UCSD-AML1 (cell line): Measurements from ENCODE around the gene NOD1.

Experiments used
- DNase-seq: peaks from one replicate; lab custom pipeline; 2025; ENCODE audit not compliant: unreplicated experiment; lab: John Stamatoyannopoulos, UW

Gene NOD1

DNA sequence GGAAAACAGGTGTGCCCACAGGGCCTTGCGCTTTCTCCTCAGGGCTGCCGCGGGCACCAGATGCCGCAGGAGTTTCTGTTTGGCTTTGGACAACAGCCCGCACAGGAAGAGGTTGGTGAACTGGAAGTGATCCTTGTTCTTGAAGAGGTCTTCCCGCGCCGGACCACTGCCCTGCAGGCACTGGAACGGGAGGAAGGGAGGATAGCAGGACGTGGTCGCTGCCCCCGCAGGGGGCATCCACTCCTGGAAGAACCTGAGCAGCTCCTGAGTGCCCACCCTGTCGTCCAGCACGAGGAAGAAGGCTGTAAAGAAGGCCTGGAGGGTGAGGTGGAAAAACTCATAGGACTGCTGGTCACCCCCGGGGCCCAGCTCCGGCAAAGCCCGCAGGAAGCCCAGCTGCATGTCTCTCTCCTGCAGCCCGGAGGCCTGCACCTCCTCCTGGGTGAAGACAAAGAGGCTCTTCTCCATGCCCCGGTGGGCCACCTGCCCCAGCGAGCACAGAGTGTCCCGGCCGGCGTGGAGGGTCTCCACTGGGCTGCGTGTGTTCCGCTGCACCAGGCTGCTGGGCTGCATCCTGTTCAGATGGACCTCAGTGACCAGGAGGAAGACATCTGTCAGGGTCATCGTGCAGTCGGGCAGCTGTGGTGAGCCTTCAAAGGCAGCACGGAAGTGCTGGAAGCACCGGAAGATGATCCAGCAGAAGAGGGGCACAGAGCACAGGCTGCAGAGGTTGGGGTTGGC is 26.9 kb downstream of the NOD1 start:
- DNase-seq: no peak

DNA sequence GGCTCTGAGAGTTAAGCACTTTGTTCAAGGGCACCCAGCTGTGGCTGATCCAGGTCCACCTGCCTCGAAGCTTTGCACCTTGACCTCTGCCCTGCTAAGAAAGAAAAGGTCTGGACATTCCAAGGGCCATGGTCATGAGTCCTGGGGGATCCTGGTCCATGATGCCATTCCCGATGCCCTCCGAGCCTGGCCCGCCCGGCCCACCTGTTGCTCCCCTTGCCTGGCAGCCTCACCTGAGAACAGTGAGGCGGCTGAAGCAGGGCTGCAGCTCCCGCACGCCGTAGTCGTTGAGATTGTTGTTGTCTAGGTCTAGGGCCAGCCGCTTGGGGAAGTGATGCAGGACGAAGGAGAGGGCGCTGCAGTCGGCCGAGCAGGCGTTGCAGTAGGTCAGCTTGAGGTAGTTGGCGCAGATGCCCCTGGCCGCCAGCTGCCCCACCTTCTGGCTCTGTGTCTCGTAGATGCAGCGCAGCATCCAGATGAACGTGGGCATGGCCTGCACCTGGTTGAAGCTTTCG is 27.5 kb downstream of the NOD1 start:
- no peak for DNase-seq

DNA sequence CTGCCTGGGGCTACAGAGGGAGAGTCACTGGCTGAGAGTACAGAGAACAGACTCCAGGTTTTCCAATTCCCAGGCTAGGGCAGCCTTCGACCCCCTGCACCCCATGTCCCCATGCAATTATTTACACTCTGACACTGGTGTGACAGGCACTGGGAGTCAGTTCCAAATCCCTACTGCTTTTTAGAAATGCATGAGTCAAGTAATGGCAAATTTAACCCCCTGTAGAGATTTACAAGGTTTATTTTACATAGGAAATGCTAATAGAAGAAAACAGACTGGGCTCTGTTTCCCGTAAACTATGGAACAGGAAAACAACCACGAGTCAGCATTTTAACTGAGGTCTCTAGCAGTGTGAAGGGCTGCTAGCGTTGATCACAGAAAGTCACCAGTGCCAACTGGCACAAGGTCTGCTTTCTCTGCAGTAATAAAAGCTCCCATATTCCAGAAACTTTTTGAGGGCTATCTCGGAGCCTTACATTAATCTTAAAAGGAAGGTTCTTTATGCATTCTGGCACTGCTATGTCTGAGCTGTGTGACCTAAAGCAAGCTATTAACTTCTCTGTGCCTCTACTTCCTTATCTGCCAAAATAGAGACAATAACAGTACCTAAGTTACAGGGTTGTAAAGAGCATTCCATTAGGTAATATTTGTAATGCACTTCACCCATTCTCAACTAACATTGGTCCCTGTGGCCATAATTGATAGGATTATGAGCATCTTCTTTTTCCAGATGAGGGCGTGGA is 28.2 kb downstream of the NOD1 start:
- no peak for DNase-seq

DNA sequence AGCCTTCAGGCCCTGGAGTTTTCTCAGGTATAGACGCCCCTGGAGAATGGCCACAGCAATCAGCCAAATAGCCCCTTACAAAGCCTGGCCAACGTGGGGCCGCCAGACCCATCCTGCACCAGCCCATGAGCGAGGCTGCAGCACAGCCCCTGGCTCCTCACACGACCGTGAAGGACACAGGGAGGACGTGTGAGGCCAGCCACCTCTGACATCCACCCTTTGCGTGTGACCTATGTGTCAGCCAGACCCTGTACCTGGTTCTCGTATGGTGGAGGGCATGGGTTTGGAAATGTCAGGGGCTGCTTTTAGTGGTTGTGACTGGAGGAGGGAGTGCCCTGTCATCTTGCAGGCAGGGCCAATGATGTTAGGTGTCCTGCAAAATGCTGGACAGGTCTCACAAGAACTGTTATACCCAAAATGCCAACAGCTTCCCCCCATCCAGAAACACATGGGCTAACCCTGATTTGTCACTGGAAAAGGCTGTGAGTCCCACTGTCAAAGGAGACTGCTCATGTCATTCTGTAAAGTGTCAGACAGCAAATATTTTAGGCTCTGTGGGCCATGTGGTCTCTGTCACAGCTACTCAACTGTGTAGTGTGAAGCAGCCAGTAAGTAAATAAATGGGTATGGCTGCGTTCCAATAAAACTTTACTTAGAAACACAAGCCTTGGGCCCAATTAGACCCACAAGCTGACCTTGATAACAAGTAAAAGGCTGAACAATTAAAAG is 30.0 kb downstream of the NOD1 start:
- no peak for DNase-seq

DNA sequence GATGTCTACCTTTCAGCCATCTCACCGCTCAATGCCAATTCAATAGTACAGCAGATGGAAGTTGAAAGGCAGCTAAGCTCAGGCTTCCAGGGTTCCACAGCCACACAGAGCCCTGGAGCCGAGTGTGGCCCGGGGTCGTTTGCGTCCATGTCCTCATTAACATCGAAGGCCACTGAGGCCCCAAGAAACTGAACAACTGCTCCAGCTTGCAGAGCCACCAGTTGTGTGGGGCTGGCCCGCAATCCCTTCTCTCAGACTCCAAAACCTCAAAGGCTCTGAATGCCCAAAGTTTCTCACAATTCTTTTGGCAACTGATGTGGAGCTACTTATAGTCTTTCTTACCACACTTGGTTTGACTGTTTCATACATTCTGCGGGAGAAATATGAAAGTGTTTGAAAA is 31.1 kb downstream of the NOD1 start:
- no peak for DNase-seq

DNA sequence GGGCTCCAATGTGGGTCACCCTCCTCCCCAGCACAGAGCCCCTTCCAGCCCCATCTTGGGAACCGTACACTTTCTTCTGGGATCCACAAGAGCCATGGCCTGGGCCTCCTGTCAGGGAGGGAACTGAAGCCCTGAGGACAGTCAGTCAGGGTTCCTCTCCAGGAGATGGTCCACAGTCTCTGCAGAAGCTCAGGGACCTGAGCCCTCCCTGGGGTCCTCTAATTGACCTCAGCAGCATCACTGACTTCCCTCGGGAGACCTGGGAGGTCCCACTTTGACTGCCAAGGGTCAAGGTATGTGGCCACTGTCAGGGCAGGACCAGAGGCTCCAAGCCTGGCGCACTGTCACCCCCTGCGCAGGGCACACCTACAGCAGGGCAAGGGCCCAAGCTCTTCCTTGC is 32.3 kb downstream of the NOD1 start:
- no peak for DNase-seq

DNA sequence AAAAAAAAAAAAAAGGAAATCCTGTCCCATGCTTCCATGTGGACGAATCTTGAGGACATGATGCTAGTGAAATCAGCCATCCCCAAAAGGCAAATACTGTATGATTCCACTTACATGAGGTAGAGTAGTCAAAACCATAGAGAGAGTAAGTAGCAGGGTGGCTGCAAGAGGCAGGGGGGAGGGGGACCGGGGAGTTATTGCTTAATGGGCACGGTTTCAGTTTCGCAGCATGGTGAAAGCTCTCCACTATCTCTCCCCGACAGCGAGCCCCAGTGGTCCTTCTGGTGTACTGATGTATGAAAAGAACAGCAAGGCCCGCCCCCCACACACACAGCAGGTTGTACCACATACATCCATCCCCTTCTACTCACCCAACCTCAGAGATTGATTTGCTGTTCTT is 32.8 kb downstream of the NOD1 start:
- DNase-seq: no peak

DNA sequence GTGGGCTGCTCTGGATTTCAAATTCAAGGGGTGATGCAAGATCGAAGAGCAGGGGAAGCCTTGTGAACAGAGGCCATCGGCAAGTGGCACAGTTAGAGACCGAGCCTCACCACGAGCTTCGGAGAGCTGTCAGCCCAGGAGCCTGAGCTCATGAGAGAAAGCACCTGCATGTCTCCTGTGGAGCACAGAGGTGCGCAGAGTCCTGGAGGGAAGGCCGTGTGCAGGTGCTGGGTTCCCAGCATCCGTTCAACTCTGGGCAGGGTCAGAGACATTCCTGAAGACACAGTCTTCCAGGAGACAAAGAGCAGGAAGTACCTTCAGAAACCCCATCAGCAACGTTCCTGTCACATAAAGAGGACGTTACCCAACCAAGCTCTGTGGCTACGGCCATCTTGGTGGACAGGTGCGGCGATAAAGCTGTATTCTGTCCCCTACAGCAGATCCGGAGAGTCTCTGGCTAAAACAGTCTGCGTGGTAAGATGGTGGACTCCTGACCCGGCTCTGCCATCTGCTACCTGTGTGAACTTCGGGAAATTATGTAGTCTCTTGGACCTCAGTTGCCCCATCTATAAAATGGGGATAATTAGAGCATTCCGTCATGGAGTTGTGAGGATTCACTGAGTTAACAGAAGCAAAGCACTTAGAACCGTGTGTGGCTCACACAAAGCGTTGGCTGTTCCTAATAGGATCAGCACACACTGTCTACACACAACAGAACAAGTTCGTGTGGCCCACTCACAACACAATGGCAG is 40.6 kb downstream of the NOD1 start:
- no peak for DNase-seq

DNA sequence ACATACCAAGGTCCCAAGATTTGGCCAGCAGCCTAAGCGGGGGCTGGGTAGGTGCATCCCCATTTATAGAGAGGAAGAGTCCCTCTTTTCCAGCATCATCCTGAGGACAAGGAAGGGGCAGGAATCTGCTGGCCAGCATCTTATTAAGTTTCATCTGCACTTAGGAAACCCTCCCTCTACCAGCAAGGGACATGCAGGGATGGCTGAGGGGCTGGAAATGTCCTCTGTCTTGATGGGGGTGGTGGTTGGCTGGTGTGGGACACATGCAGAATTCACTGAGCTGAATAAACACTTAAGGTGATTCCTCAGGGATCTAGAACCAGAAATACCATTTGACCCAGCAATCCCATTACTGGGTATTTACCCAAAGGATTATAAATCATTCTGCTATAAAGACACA is 42.1 kb downstream of the NOD1 start:
- DNase-seq: no peak

DNA sequence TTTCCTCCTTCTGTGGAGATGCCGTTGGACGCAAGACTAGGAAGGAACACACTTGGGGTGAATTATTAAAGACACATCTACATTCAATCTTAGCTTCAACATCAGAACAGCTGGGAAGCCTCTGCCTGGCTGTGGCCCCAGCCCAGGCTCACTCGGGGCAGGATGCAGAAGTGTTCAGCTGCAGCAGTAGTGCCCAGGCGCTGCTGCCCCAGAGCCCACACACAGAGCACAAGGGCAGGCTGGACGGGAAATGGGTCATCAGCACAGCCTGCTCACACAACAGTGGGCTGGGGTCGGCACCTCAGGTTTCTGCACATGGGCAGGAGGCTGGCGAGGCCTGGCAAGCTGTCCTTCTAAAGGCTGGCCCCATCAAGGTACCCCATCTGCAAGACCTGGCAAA is 42.5 kb downstream of the NOD1 start:
- DNase-seq: no peak

DNA sequence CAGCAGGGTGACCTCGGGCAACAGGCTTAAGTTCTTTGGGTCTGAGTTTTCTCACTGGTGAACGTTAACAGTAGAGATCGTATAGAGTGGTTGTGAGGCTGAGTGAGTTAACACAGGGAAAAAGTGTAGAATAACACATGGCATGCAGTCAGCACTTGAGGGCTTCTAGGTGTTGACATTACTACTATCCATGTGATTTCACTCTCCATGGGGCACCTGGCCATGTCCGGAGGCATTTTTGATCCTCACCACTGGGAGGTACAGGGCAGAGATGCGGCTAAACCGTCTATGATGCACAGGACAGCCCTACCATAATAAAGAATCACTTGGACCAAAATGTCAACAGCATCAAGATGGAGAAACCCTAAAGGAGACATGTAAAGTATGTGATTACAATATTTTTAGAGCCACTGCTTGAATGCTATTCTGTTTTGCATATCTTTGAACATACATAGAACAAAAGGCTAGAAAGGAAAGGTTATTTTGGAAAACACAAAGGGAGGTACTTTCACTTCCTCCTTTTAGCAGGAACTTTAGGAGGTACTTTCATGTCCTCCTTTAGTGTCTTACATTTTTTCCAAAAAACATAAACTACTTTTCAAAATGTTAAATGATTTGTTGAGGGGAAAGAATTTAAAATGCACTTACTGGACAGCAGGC is 44.3 kb downstream of the NOD1 start:
- DNase-seq: no peak

DNA sequence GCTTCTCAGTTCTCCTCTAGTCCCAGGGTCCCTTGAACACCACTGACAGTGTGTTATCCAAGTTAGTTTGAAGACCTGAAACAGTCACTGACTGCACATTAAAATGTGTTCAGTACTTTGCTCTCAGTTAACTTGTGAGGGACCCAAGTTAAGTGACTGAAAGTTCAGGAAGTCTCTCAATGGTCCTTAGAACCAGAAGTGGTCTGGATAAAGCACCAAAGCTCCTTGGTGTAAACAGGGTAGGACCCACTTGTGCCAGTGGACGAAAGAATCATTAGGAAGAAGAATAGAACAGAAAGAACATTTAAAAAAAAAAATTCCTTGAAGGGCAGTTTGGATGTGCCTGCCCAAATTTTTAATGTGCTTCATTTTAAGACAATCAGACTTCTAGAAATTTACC is 45.1 kb downstream of the NOD1 start:
- DNase-seq: no peak

DNA sequence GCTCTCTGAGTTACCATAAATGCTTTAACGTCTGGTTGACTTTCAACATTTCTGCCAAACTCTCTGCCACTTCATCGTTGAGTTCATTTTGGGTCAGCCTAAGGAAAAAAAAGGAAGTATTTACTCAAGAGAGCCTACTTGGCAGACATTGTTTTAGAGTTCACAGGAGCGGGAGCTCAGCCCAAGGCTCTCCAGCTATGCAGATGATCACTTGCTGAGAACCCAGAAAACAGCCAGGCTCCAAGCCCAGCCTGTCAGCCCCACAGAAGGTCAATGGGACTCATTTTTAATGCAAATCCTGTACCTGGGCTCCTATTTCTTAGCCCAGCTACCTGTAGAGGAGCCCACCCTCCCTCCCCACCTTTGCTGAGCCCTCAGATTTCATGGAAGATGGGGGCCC is 45.5 kb downstream of the NOD1 start:
- no peak for DNase-seq

DNA sequence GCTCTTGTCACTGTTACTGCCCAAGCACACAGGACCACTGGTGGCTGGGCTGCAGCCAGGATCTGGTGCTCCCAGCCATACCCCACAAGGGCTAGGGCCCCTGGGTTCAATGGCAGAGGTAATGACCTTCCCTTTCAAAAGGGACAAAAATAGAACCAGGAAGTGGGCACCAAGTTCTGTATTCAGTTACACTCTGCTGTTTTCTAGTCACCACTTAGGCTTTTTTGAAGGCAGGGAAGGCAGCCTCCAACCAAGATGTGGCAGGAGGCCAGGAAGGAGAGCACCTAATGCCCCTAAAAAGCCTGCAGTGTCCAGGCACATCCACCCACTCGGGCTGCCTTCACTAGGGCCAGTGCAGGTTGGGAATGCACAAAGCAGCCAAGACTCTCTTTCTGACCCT is 47.8 kb downstream of the NOD1 start:
- no peak for DNase-seq

DNA sequence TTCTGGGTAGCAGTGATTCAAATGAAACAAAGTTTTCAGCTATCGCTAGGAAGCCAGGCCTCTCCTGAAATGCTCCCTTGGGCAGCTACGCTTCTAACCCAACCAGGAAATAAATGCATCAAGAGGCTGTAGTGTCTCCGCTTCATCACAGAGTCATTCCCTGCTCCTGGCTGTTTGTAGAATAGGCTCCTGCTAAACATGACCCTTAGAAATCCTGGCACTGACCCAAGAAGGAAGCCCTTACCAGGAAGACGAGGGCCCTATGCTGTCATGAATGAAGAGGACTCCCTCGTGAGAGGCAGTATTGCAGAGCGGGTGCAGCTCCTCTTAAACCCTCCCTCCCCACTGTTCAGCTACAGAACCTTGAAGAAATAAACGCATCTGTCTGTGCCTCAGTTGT is 48.3 kb downstream of the NOD1 start:
- DNase-seq: no peak

DNA sequence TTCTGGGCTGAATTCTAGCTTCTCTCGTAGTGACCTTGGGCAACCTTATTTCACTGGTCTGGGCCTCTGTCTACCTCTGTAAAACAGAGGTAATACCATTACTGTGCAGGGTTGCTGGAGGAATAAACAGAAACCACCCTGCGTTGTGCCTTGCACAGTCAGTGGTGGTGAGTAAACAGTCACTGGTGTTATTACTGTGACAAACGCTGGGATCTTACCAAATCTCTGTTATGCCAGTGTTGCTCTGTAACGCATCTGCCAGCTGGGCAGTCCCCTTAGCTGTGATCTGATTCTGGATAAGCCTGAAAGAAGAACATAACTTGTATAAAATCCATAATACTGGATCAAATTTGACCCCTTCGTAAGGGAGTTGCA is 49.4 kb downstream of the NOD1 start:
- DNase-seq: no peak

DNA sequence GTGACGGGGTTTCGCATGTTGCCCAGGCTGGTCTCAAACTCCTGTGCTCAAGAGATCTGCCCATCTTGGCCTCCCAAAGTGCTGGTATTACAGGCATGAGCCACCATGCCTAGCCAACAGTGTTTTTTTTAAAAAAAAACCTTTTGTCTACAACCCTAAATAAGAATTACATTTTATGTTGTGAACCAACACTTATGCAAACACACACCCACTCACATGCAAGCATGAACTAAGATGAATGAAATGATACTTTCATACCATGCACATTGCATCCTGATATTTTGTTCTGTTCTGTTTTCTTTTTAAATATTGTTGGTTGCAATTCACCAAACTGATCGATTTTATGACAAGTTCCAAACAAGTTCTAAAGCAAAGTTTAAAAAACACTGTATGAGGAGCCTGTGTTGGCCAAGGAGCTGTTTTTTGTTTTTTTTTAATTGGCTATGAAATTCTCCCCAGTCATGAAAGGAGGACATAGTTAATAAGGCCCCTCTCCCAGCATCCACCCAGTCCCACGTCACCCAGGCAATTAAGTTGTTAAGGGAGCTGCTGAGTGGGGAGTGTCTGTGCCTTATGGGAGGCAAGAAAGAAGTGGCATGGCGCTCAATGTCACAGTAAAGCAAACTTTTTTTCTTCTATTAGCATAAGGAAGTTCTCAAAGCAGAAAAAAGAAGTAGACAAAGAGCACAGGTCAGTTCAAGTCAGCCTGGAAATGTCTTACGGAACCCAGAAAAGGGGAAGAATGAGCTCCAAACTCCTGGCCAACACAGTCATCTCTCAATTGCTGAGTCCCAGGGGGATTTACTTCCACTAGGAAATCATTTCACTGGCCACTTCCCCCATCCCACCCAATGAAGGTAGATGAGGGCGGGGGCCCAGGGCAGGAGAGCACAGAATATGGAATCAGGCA is 50.1 kb downstream of the NOD1 start:
- no peak for DNase-seq

DNA sequence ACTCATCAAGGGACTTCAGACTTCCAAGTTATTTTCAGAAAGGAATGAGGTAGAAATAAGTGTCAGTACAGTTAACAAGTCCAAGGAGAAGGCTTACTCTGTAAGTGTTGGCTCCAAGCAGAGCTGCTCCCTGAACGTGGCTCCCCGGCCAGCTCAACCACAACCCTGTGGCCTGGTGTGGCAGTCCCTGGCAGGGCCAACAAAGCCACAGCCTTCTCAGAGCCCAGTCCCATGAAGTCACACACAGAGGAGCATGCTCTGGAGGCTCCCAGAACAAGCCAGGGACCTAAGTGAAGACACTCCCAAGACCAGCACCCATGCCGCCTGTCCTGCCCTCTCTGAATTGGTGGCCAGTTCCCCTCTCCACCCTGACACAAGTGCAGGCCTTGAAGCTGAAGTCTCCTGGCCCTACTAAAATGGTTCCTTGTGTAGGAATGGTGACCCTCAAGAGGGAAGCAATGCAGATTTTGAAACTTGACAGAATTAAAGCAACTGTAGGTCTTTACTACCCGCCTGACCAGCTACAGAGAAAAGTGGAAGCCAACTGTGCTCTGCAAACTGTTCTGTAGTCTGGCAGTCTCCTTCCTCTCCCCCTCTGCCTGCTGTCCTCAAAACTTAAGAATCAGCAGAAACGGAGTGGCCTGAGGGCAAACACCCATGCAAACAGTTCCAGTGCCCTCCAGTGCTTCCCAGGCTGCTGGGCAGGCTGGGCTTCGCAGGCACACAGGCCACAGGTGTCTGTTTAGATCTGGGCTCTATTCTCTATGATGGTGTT is 51.1 kb downstream of the NOD1 start:
- DNase-seq: no peak

DNA sequence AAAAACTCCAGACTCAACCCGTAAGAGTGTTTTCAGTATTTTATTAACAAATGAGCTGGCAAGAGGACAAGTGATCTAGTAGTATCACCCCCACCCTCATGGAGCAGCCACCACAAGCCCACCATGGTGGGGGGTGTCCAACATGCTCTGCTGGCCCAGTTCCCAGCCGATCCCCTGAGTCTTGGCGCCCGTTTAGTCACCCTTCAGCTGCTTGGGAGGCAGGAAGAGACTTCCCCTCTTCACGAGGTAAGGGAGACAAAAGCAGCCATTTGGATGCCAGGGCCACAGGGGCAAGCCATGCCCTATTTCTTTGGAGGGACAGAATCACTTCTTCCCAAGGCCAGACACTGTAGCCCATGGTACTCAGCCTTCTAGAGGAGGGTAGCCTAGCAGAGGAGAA is 54.1 kb downstream of the NOD1 start:
- no peak for DNase-seq
